Measurements from ENCODE around the gene SERPINA10.

GRCh38 chr14:94307410-94307992, 14.4 kb upstream of the SERPINA10 start:
- TF ChIP-seq POLR2AphosphoS5 (IDR thresholded peaks at IDR 0.05; ENCODE audit: low read depth, low read length) (no peak), TAF1 (IDR thresholded peaks at IDR 0.05; ENCODE audit: low read depth, low read length) (no peak), POLR2A (IDR thresholded peaks at IDR 0.05; ENCODE audit: low read depth, low read length) (no peak), POU2F2 (IDR thresholded peaks at IDR 0.05; ENCODE audit: low read depth, low read length) (no peak), SPI1 (IDR thresholded peaks at IDR 0.05; ENCODE audit: low read depth, low read length) (no peak), PAX5 (IDR thresholded peaks at IDR 0.05; ENCODE audit: insufficient read depth, low read length, severe bottlenecking) (no peak)

All from GM12891 (cell line).